Stimulated activated CD8-positive, alpha-beta memory T cell treated with anti-CD3 and anti-CD28 coated beads, Interleukin-12 subunit alpha, Interleukin-12 subunit beta, amount 100 ng/mL, for 1 hour (primary cell): ENCODE data around the gene PARD3.

Experiments used
- DNase-seq: peaks from one replicate; pipeline ENCODE4 v3.0.0-alpha.2; 2020; ENCODE audit warnings: low read depth

PARD3 gene

DNA sequence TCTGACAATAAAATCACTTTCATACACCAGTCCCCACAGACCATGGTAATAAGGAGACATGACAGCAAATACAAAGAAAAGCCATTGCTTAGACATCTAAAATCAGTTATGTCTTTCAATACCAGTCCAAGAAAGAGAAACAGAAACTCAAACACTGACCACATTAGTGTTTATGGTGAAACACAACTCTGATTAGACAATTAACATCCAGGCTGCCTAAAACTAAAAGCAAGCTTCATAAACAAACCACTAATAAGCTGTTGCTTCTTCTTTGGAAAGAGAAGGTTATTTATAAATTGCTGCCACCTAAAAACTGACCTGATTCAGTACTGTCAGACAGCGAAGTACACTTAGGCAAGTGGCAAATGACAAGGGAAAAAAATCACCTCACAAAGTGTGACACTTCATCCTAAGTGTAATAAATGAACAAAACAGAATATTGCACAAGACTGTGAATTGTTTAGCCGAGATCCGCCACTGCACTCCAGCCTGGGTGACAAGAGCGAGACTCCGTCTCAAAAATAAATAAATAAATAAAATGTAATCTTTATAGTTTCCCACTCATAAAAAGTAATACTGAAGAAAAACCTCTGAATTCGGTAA lies 277.4 kb downstream of the PARD3 start:
- no peak for DNase-seq

GRCh38 chr10:34535872-34536271 lies 279.2 kb downstream of the PARD3 start:
- no peak for DNase-seq

- DNase-seq: no peak
Measured at GRCh38 chr10:34530778-34531177, 284.3 kb downstream of the PARD3 start.

- DNase-seq: no peak
Measured at GRCh38 chr10:34528320-34528719, 286.8 kb downstream of the PARD3 start.

GRCh38 chr10:34526758-34527730 lies 288.1 kb downstream of the PARD3 start:
- DNase-seq: no peak

DNA sequence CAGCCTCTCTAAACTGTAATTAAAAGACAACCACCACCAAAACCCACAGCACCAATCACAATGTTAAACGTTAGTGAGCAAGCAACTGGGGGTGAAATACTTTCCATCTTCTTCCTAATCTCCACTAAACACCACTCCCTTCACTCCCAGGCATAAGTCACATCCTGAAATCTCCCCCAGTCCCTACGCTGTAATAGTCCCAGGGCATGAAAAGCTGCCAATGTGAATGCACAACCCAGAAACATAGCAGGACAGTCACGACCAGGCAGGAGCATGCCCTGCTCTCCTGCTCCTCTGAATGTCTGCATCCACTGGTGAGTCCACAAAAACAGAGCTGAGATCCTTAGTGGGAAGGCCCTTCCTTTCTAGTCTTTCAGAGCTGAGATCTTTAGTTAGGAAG lies 288.9 kb downstream of the PARD3 start:
- DNase-seq: no peak

DNA sequence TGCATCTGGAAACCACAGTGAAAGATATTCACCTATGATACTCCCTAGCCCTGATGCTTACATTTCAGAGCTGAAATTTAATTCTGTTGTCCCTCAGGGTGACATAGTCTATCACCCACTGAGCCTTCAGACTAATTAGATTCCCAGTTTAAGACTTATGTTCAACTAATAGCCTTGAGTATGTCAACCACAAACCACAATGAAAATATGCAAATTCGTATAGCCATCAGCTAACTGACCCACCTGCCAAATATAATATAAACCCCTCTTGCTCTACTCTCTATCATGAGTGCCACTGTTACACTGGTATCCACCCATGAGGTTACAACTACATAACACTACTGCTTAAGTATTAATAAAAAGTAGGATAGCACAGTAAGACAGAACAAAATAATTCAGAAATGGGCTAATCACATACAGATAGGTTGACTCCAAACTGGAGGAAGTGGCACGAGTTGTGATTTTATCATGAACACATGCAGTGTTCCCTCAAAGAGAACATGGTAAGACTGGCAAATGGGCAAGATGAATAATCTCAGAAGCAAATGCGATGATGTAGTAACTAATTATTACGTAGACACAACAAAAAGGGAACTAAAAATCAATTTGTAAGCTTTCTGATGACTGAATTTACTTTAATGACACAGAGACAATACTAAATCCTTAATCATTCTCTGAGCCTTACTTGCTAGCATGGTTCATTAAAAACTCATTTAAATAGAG lies 290.6 kb downstream of the PARD3 start:
- no peak for DNase-seq

DNA sequence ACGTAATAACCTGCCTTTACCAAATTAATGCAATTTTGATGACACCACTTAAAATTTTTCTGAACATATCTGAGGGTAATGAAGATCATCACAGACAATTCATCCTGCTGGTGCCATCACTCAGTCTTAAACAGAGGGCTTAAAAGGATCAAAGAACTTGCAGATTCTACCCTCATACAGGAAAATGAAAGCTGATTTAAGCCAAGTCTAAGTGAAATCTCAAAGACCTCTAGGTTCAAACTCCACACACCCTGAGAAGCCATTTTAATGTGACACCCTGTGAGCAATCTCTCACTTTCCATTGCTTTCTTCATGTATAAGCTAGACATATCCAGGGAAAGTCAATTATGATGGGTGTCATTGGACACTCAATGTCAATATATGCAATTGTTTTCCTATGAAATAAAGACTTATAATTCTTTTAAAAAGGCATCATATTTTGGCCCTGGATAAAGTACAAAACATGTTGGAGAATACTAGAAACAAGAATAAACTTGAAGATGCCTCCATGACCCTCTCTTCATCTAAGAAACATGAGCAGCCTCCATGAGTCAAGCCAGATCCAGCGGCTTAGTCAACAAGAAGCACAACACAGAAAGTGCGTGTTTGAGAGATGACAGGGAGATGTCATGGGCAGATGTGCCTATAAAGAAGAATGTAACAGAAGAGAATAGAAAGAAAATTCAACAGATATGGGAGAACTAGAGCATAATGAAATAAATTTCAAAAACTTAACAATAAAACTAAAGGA lies 291.9 kb downstream of the PARD3 start:
- DNase-seq: no peak

GRCh38 chr10:34522546-34522945 lies 292.6 kb downstream of the PARD3 start:
- no peak for DNase-seq

- no peak for DNase-seq
Measured at GRCh38 chr10:34520510-34520909, 294.6 kb downstream of the PARD3 start.

- no peak for DNase-seq
Measured at GRCh38 chr10:34520084-34520483, 295.0 kb downstream of the PARD3 start.

DNA sequence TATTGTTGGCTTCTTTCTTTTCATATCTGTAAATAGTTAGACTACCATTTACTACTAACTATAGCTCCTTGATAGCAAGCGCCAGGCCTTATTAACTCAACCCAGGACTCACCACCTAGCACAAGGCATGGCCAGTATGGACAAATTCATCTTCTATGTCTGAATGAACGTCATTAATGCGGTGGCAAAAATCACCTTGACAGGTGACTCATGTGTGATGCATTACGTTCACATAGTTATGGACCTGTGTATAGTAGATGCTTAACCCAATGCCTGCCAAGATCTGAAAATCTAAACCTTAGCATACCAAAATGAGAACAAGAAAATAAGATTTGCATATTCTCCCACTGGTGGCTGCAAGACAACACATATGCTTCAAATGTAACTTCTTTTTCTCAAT lies 300.8 kb downstream of the PARD3 start:
- no peak for DNase-seq

GRCh38 chr10:34513636-34514035 lies 301.5 kb downstream of the PARD3 start:
- no peak for DNase-seq

- no peak for DNase-seq
Measured at GRCh38 chr10:34507217-34507616, 307.9 kb downstream of the PARD3 start.

GRCh38 chr10:34506786-34507185 lies 308.3 kb downstream of the PARD3 start:
- DNase-seq: no peak

- DNase-seq: no peak
Measured at GRCh38 chr10:34505338-34505737, 309.8 kb downstream of the PARD3 start.

DNA sequence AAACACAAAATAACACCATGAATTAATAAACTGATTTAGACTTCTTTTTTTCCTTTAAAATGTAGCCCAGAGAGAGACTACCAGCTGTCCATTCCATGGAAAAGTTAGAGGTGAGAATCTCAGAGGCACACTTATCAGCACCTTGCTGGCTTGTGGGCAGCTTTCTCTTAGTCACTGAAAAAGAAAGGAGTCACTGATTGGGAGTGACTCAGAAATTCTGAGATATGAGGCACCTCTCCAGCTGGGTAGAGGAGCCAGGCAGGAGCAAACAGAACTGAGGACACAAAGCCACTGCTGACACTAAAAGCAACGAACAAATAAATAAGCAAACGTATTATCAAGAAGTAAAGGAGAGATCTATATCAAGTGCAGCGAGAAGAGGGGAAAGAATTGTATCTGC lies 310.6 kb downstream of the PARD3 start:
- DNase-seq: no peak

DNA sequence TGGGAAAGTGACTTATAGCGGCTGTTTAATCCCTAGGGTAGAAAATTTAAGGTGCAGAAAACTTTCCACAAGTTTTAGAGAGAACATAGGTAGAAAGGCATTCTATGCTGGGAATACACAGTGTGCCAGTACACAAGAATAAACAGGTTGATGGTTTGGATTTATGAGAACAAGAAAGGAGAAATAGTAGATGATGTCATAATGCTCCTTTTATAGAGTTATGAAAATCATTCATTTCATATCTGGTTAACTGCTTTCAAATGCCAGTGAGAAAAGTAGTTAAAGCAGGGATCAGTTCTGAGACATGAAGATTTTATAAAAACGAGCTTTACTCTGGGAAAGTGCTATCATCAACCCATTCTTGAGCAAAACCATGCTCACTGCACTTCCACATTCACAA lies 311.4 kb downstream of the PARD3 start:
- DNase-seq: no peak

- DNase-seq: no peak
Measured at GRCh38 chr10:34499612-34500279, 315.4 kb downstream of the PARD3 start.

GRCh38 chr10:34498821-34499220 lies 316.3 kb downstream of the PARD3 start:
- no peak for DNase-seq

GRCh38 chr10:34495938-34496337 lies 319.2 kb downstream of the PARD3 start:
- DNase-seq: no peak

- no peak for DNase-seq
Measured at GRCh38 chr10:34494012-34494411, 321.1 kb downstream of the PARD3 start.
